IMR-90 (cell line): ENCODE results near the gene PSRC1. TPM values are rescaled to one million over a fixed set of nuclear protein-coding genes. Genes with fewer than 3 reads are reported as not detected.

ENCODE experiments used
- ATAC-seq: fragments of 200-7000 bp; cut with Tn5 transposase; 2 replicates; pipeline ENCODE4 v1.9.1; 2020; ENCODE audit warnings: low read depth, mild to moderate bottlenecking, moderate library complexity
- BruUV-seq: library from RNA; stranded (reverse); fragments of 400-500 nt; replicated peaks from 2 replicates; lab custom pipeline; 2021; lab: Mats Ljungman, UMichigan
- CTCF ChIA-PET: fragments of 300-600 bp; formaldehyde crosslinking; extraction: SDS; loops from one replicate; lab custom pipeline; 2021; ENCODE audit warnings: antibody characterized with exemption; lab: Yijun Ruan, JAX
- POLR2A ChIA-PET: fragments of 300-600 bp; sonication (Branson Sonifier 250); formaldehyde crosslinking; loops from one replicate; lab custom pipeline; 2022; ENCODE audit warnings: antibody characterized with exemption; ENCODE audit not compliant: unreplicated experiment; lab: Charles Lee
- DNase-seq: peaks from one replicate; pipeline ENCODE4 v3.0.0; 2013
- H2AFZ ChIP-seq: replicated peaks from 2 replicates; pipeline ENCODE3; 2013; ENCODE audit warnings: low read length, mild to moderate bottlenecking; ENCODE audit not compliant: poor library complexity
- H2AK5ac ChIP-seq: 2 replicates; pipeline ENCODE4 v1.6.1; 2013; ENCODE audit warnings: low read depth, low read length, inconsistent platforms
- H2AK9ac ChIP-seq: replicated peaks from 2 replicates; pipeline ENCODE3; 2013; ENCODE audit warnings: mild to moderate bottlenecking, low read depth, low read length, moderate library complexity; ENCODE audit not compliant: poor library complexity
- H2BK120ac ChIP-seq: 2 replicates; pipeline ENCODE4 v1.6.1; 2013; ENCODE audit warnings: low read depth, low read length, inconsistent platforms
- H2BK15ac ChIP-seq: 3 replicates; pipeline ENCODE4 v1.6.1; 2013; ENCODE audit warnings: low read depth, low read length, inconsistent platforms
- H2BK20ac ChIP-seq: 2 replicates; pipeline ENCODE4 v1.6.1; 2013; ENCODE audit warnings: low read depth, mild to moderate bottlenecking, inconsistent platforms, low read length, moderate library complexity
- H2BK5ac ChIP-seq: 2 replicates; pipeline ENCODE4 v1.6.1; 2013; ENCODE audit warnings: mild to moderate bottlenecking, low read depth, low read length, inconsistent platforms; ENCODE audit not compliant: poor library complexity, severe bottlenecking
- H3K14ac ChIP-seq: replicated peaks from 2 replicates; pipeline ENCODE4 v1.6.1; 2013; ENCODE audit warnings: low read depth, low read length, inconsistent platforms
- H3K18ac ChIP-seq: 2 replicates; pipeline ENCODE4 v1.6.1; 2013; ENCODE audit warnings: low read depth, low read length, control low read depth
- H3K23ac ChIP-seq: 2 replicates; pipeline ENCODE4 v1.6.1; 2013; ENCODE audit warnings: low read depth, low read length, inconsistent platforms
- H3K27ac ChIP-seq: 2 replicates; pipeline ENCODE4 v1.5.1; 2013; ENCODE audit warnings: mild to moderate bottlenecking, control low read depth, low read length; ENCODE audit not compliant: insufficient read depth
- H3K27me3 ChIP-seq: 2 replicates; pipeline ENCODE4 v1.6.1; 2013; ENCODE audit warnings: low read length; ENCODE audit not compliant: control insufficient read depth, insufficient read depth
- H3K36me3 ChIP-seq: 2 replicates; pipeline ENCODE4 v1.6.1; 2013; ENCODE audit warnings: low read length, mixed read lengths; ENCODE audit not compliant: control insufficient read depth, insufficient read depth
- H3K4ac ChIP-seq: 2 replicates; pipeline ENCODE4 v1.6.1; 2013; ENCODE audit warnings: low read depth, low read length, inconsistent platforms
- H3K4me1 ChIP-seq: 2 replicates; pipeline ENCODE4 v1.6.1; 2013; ENCODE audit warnings: low read length, mixed read lengths; ENCODE audit not compliant: control insufficient read depth, insufficient read depth
- H3K4me2 ChIP-seq: 2 replicates; pipeline ENCODE4 v1.6.1; 2013; ENCODE audit warnings: low read depth, mild to moderate bottlenecking, control low read depth, low read length, moderate library complexity
- H3K4me3 ChIP-seq: 2 replicates; pipeline ENCODE4 v1.5.1; 2013; ENCODE audit warnings: low read depth, mild to moderate bottlenecking, control low read depth, low read length, moderate library complexity; ENCODE audit not compliant: insufficient read depth
- H3K56ac ChIP-seq: 2 replicates; pipeline ENCODE4 v1.6.1; 2013; ENCODE audit warnings: low read length, inconsistent platforms; ENCODE audit not compliant: insufficient read depth; ENCODE audit errors: extremely low read depth
- H3K79me1 ChIP-seq, 2 experiments: 2 replicates each; pipeline ENCODE4 v1.6.1; 2013; ENCODE audit warnings: low read length in 2 of 2, inconsistent platforms in 1 of 2, low read depth in 1 of 2
- H3K9ac ChIP-seq: 2 replicates; pipeline ENCODE4 v1.6.1; 2013; ENCODE audit warnings: low read depth, low read length, control low read depth
- H3K9me1 ChIP-seq: 2 replicates; pipeline ENCODE4 v1.6.1; 2013; ENCODE audit warnings: low read length, inconsistent platforms; ENCODE audit not compliant: insufficient read depth
- H3K9me3 ChIP-seq: 2 replicates; pipeline ENCODE4 v1.6.1; 2013; ENCODE audit warnings: low read length; ENCODE audit not compliant: control insufficient read depth, insufficient read depth
- H4K20me1 ChIP-seq: 2 replicates; pipeline ENCODE4 v1.6.1; 2013; ENCODE audit warnings: low read length, inconsistent platforms; ENCODE audit not compliant: insufficient read depth
- H4K5ac ChIP-seq: 2 replicates; pipeline ENCODE4 v1.6.1; 2013; ENCODE audit warnings: mild to moderate bottlenecking, low read depth, low read length, control low read depth
- H4K8ac ChIP-seq, 2 experiments: 2 replicates each; pipeline ENCODE4 v1.6.1; 2013; ENCODE audit warnings: low read depth in 2 of 2, low read length in 2 of 2, control low read depth in 1 of 2, inconsistent platforms in 1 of 2
- H4K91ac ChIP-seq: 2 replicates; pipeline ENCODE4 v1.6.1; 2013; ENCODE audit warnings: low read depth, low read length, inconsistent platforms; ENCODE audit not compliant: insufficient read depth
- BHLHE40 ChIP-seq: fragments of 150-350 bp; IDR thresholded peaks from 2 replicates; pipeline ENCODE4 v1.6.1; 2016; ENCODE audit warnings: mild to moderate bottlenecking, low read depth, low read length
- CEBPB ChIP-seq: IDR thresholded peaks from 2 replicates; pipeline ENCODE4 v1.6.1; 2012; ENCODE audit warnings: low read depth, low read length, improper control_type of control experiment
- CHD1 ChIP-seq: IDR thresholded peaks from 2 replicates; pipeline ENCODE4 v1.6.1; 2012; ENCODE audit warnings: low read depth, low read length, improper control_type of control experiment
- CTCF ChIP-seq: conservative IDR thresholded peaks from 2 replicates; pipeline ENCODE4 v1.5.1; 2012; ENCODE audit warnings: mild to moderate bottlenecking, low read depth, low read length, improper control_type of control experiment
- ELK1 ChIP-seq: fragments of 150-350 bp; IDR thresholded peaks from 2 replicates; pipeline ENCODE4 v1.6.1; 2016; ENCODE audit warnings: low read depth, mild to moderate bottlenecking, low read length, moderate library complexity, borderline replicate concordance
- FOS ChIP-seq: fragments of 150-350 bp; IDR thresholded peaks from 2 replicates; pipeline ENCODE4 v1.6.1; 2016; ENCODE audit warnings: low read depth, low read length
- MAFK ChIP-seq: IDR thresholded peaks from 2 replicates; pipeline ENCODE4 v1.6.1; 2012; ENCODE audit warnings: low read depth, low read length, improper control_type of control experiment
- MAZ ChIP-seq: IDR thresholded peaks from 2 replicates; pipeline ENCODE4 v1.6.1; 2012; ENCODE audit warnings: low read depth, mild to moderate bottlenecking, low read length, improper control_type of control experiment, moderate library complexity, borderline replicate concordance
- MXI1 ChIP-seq: IDR thresholded peaks from 2 replicates; pipeline ENCODE4 v1.6.1; 2012; ENCODE audit warnings: low read depth, mild to moderate bottlenecking, low read length, moderate library complexity, borderline replicate concordance
- NFE2L2 ChIP-seq: fragments of 150-350 bp; IDR thresholded peaks from 2 replicates; pipeline ENCODE4 v1.6.1; 2016; ENCODE audit warnings: low read depth, mild to moderate bottlenecking, low read length
- POLR2A ChIP-seq: IDR thresholded peaks from 2 replicates; pipeline ENCODE4 v1.6.1; 2012; ENCODE audit warnings: mild to moderate bottlenecking, low read depth, low read length
- RAD21 ChIP-seq: IDR thresholded peaks from 2 replicates; pipeline ENCODE4 v1.6.1; 2012; ENCODE audit warnings: low read length, improper control_type of control experiment
- RCOR1 ChIP-seq: IDR thresholded peaks from 2 replicates; pipeline ENCODE4 v1.6.1; 2012; ENCODE audit warnings: mild to moderate bottlenecking, low read length, improper control_type of control experiment; ENCODE audit not compliant: insufficient replicate concordance
- RFX5 ChIP-seq: IDR thresholded peaks from 2 replicates; pipeline ENCODE4 v1.8.0; 2012; ENCODE audit warnings: low read depth, mild to moderate bottlenecking, low read length, moderate library complexity
- SMC3 ChIP-seq: fragments of 150-350 bp; IDR thresholded peaks from 2 replicates; pipeline ENCODE4 v1.6.1; 2016; ENCODE audit warnings: low read depth, mild to moderate bottlenecking, antibody characterized with exemption, low read length, moderate library complexity
- USF2 ChIP-seq: fragments of 150-350 bp; IDR thresholded peaks from 2 replicates; pipeline ENCODE4 v1.6.1; 2017; ENCODE audit warnings: mild to moderate bottlenecking, antibody characterized with exemption, low read length, low read depth
- WGBS, 2 experiments: methylation state at CpG; one replicate each; pipeline versions ENCODE4 v1.1.5 to v1.1.7; 2013; ENCODE audit warnings: missing lambda C conversion rate in 2 of 2; ENCODE audit not compliant: insufficient read length in 1 of 2; ENCODE audit errors: extremely low coverage in 2 of 2; 5-methylcytosine and 5-hydroxymethylcytosine counted together
- dilution Hi-C: fragments of 300-500 bp; cut with HindIII; formaldehyde crosslinking; loops from one replicate; pipeline ENCODE4 v1.14.3; 2018; ENCODE audit warnings: low sequenced_read_pairs; ENCODE audit not compliant: unreplicated experiment
- in situ Hi-C: fragments of 300-500 bp; cut with MboI; formaldehyde crosslinking; loops from 3 replicates; pipeline ENCODE4 v1.14.3; 2019; ENCODE audit warnings: low sequenced_read_pairs, inconsistent platforms, mixed read lengths
- intact Hi-C: fragments of 100-400 bp; cut with micrococcal nuclease; formaldehyde crosslinking; loops from 2 replicates; pipeline ENCODE4 v1.10.0; 2022
- polyA plus RNA-seq, 3 experiments: library from polyadenylated mRNA; depleted of rRNA; stranded (reverse); fragments of >200 nt; gene quantifications; 2 replicates each; pipeline ENCODE4 v1.2.3, GENCODE V29; 2012; ENCODE audit warnings: low replicate concordance in 1 of 3
- total RNA-seq: library from RNA; depleted of rRNA; stranded (reverse); fragments of >200 nt; gene quantifications from 2 replicates; pipeline ENCODE4 v1.2.3, GENCODE V29; 2012

Gene PSRC1
- total and polyA plus RNA-seq, 2 of the 4 experiments (the other 2 are of a cell fraction), result 34.6 to 40.3 TPM

- H3K9ac ChIP-seq, result no peak overlapping the region
- H4K5ac ChIP-seq, result no peak overlapping the region
- no peak overlapping the region for H2BK20ac ChIP-seq
- dilution Hi-C loops, result no loop called here
- H3K27ac ChIP-seq, result no peak overlapping the region
- H4K8ac ChIP-seq, result no peak overlapping the region
- no peak overlapping the region for H2AK5ac ChIP-seq
- H4K20me1 ChIP-seq, result no peaks in the 10 kb centered on the region; the same call in 1 of the 2 replicates
- no peak overlapping the region for H2BK120ac ChIP-seq
- WGBS, 2 experiments, result 100% methylated on average over 1 of the region's 3 CpGs; no CpG with 5 or more reads in 1 of the 2 experiments
- no peak overlapping the region for H3K4ac ChIP-seq
- ATAC-seq (no peak), DNase-seq (no peak)
- peaks cover 47% of the 10 kb centered on the region for H3K36me3 ChIP-seq
- no peak overlapping the region for H2BK15ac ChIP-seq
- peaks cover 3% of the 10 kb centered on the region for H3K4me1 ChIP-seq
- no peak overlapping the region for H3K23ac ChIP-seq
- H3K4me3 ChIP-seq, result no peak overlapping the region
- H3K9me1 ChIP-seq, result peaks cover 13% of the 10 kb centered on the region
- H3K79me1 ChIP-seq, result no peaks in the 10 kb centered on the region
- no peak overlapping the region for H3K18ac ChIP-seq
- CTCF ChIA-PET, result no interaction called here
- in situ Hi-C loops, result no loop called here
- no peaks in the 10 kb centered on the region for H3K9me3 ChIP-seq
- H3K14ac ChIP-seq, result no peak overlapping the region
- TF ChIP-seq RFX5 (no peak), CTCF (no peak), MXI1 (no peak), MAFK (no peak), CEBPB (no peak), USF2 (no peak), BHLHE40 (no peak), POLR2A (no peak), RAD21 (no peak), FOS (no peak), SMC3 (no peak), ELK1 (no peak), MAZ (no peak), NFE2L2 (no peak), CHD1 (no peak), RCOR1 (no peak)
- no peak overlapping the region for H3K4me2 ChIP-seq
- H3K27me3 ChIP-seq, result no peaks in the 10 kb centered on the region
- intact Hi-C loops, result no loop called here
- no peak overlapping the region for H4K91ac ChIP-seq
- no peak overlapping the region for H2BK5ac ChIP-seq
- H3K56ac ChIP-seq, result no peak overlapping the region
- no peak overlapping the region for H2AFZ ChIP-seq
- H2AK9ac ChIP-seq, result peak overlapping the region; percentile 70
- POLR2A ChIA-PET, result no interaction called here
- BruUV-seq, result no TSS peak
Measured at GRCh38 chr1:109319114-109319513, 36.2 kb upstream of the PSRC1 start.
